Gastrocnemius medialis (tissue), 4 donors: ENCODE data around the gene DIPK2A.

Experiments used
- POLR2A ChIP-seq, 2 donors: fragments of 450-650 bp; IDR thresholded peaks; one replicate each; pipeline ENCODE4 v1.6.1; 2017; ENCODE audit warnings: antibody characterized with exemption in 2 of 2, mild to moderate bottlenecking in 2 of 2, moderate library complexity in 2 of 2
- TF ChIP-seq, protein P1 (sequence below), 5 experiments: fragments of 450-650 bp in 3 of 5; fragments of 200-600 bp in 2 of 5; sonication (generic) in 2 of 5; IDR thresholded peaks in 4 of 5; conservative IDR thresholded peaks in 1 of 5; 1 replicate in 4 of 5; 2 replicates in 1 of 5; pipeline ENCODE4 v1.5.1; 2016 to 2019; ENCODE audit warnings: antibody characterized with exemption in 5 of 5, mild to moderate bottlenecking in 3 of 5, moderate library complexity in 3 of 5

DNA sequence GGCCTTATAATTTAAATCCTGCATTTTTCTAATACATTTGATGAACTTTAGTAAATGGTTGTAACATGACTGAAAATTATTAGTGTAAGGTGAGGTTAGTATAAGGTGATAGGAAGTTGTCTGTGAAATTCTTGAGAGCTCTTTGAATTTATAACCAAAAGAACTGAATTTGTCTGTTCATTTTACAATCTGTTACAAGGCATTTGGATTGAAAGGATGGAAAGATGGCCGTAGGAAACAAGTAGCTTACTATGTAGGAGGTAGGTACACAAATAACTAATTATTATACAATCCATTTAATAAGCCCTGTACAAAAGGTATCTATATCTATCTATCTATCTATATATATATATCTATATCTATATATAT, 6.6 kb downstream of the DIPK2A start:
- TF ChIP-seq, protein P1, sequence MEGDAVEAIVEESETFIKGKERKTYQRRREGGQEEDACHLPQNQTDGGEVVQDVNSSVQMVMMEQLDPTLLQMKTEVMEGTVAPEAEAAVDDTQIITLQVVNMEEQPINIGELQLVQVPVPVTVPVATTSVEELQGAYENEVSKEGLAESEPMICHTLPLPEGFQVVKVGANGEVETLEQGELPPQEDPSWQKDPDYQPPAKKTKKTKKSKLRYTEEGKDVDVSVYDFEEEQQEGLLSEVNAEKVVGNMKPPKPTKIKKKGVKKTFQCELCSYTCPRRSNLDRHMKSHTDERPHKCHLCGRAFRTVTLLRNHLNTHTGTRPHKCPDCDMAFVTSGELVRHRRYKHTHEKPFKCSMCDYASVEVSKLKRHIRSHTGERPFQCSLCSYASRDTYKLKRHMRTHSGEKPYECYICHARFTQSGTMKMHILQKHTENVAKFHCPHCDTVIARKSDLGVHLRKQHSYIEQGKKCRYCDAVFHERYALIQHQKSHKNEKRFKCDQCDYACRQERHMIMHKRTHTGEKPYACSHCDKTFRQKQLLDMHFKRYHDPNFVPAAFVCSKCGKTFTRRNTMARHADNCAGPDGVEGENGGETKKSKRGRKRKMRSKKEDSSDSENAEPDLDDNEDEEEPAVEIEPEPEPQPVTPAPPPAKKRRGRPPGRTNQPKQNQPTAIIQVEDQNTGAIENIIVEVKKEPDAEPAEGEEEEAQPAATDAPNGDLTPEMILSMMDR (IDR thresholded peaks at IDR 0.05 in 4 of 5, conservative IDR thresholded peaks at IDR 0.05 in 1 of 5), result no peak
- TF ChIP-seq POLR2A (IDR thresholded peaks at IDR 0.05), result no peak
